T-helper 2 cell treated with Interferon-gamma antibody and Interleukin-4, amounts not matched to agents 5 μg/mL and 100 μg/mL, for 36 hours (primary cell): Measurements from ENCODE around the gene SYCP2.
"Not testable (repeated sequence)": the region's sequence is repeated elsewhere in the genome, so short reads cannot be mapped to it uniquely, and the experiment has no call there.

Experiments
- DNase-seq: peaks from one replicate; pipeline ENCODE4 v3.0.0; 2021; ENCODE audit warnings: low spot score
- H3K27ac Mint-ChIP-seq: one replicate; pipeline ENCODE4 v1.8.0; 2021; ENCODE audit warnings: mild to moderate bottlenecking, mixed read lengths
- H3K27me3 Mint-ChIP-seq: one replicate; pipeline ENCODE4 v1.8.0; 2021; ENCODE audit warnings: low read depth, mixed read lengths
- H3K36me3 Mint-ChIP-seq: one replicate; pipeline ENCODE4 v1.8.0; 2021; ENCODE audit warnings: low read depth, mixed read lengths
- H3K4me1 Mint-ChIP-seq: one replicate; pipeline ENCODE4 v1.8.0; 2021; ENCODE audit warnings: low read depth, mixed read lengths
- H3K4me3 Mint-ChIP-seq: one replicate; pipeline ENCODE4 v1.8.0; 2022; ENCODE audit warnings: mild to moderate bottlenecking, moderate library complexity, mixed read lengths
- H3K9me3 Mint-ChIP-seq: one replicate; pipeline ENCODE4 v1.8.0; 2021; ENCODE audit warnings: mixed read lengths

SYCP2 gene

DNA sequence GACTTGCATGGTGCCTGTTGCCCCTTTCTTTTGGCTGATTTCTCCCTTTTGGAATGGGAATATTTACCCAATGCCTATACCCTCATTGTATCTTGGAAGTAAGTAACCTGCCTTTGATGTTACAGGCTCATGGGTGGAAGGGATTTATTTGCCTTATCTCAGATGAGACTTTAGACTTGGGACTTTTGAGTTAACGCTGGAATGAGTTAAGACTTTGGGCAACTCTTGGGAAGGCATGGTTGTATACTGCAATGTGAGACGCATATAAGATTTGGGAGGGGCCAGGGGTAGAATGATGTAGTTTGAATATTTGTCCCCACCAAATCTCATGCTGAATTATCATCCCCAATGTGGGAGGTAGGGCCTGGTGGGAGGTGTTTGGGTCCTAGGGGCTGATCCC is 75.5 kb downstream of the SYCP2 start:
- no peaks in the 10 kb centered on the region for H3K9me3 Mint-ChIP-seq
- no peaks in the 10 kb centered on the region for H3K4me1 Mint-ChIP-seq
- peaks cover 1% of the 10 kb centered on the region for H3K36me3 Mint-ChIP-seq
- no peak overlapping the region for H3K27ac Mint-ChIP-seq
- no peak for DNase-seq
- H3K27me3 Mint-ChIP-seq = peaks cover 5% of the 10 kb centered on the region
- no peak overlapping the region for H3K4me3 Mint-ChIP-seq

DNA sequence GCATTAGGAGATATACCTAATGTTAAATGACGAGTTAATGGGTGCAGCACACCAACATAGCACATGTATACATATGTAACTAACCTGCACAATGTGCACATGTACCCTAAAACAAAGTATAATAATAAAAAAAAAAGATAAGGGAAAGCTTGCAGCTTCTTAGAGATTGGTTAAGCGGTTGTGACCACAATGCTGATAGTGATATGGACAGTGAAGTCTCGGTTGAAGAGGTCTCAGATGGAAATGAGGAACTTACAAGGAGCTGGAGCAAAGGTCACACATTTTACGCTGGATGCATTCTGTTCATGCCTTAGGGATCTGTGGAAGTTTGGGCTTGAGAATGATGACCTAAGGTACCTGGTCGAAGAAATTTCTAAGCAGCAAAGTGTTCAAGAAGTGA is 76.5 kb downstream of the SYCP2 start:
- H3K4me1 Mint-ChIP-seq, H3K9me3 Mint-ChIP-seq, H3K27ac Mint-ChIP-seq, H3K27me3 Mint-ChIP-seq, H3K4me3 Mint-ChIP-seq, DNase-seq, H3K36me3 Mint-ChIP-seq: not testable (repeated sequence)

DNA sequence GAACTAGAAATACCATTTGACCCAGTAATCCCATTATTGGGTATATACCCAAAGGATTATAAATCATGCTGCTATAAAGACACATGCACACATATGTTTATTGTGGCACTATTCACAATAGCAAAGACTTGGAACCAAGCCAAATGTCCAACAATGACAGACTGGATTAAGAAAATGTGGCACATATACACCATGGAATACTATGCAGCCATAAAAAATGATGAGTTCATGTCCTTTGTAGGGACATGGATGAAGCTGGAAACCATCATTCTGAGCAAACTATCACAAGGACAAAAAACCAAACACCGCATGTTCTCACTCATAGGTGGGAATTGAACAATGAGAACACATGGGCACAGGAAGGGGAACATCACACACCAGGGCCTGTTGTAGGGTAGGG is 76.9 kb downstream of the SYCP2 start:
- H3K4me1 Mint-ChIP-seq, DNase-seq, H3K9me3 Mint-ChIP-seq, H3K27ac Mint-ChIP-seq, H3K4me3 Mint-ChIP-seq, H3K36me3 Mint-ChIP-seq, H3K27me3 Mint-ChIP-seq: not testable (repeated sequence)

GRCh38 chr20:59850018-59850641 is 83.3 kb downstream of the SYCP2 start:
- no peaks in the 10 kb centered on the region for H3K4me1 Mint-ChIP-seq
- H3K36me3 Mint-ChIP-seq = no peaks in the 10 kb centered on the region
- peaks cover 4% of the 10 kb centered on the region for H3K27me3 Mint-ChIP-seq
- no peak overlapping the region for H3K4me3 Mint-ChIP-seq
- no peak overlapping the region for H3K27ac Mint-ChIP-seq
- no peaks in the 10 kb centered on the region for H3K9me3 Mint-ChIP-seq
- DNase-seq = no peak

- Mint-ChIP-seq H3K9me3 (no peaks in the 10 kb centered on the region), H3K4me1 (no peaks in the 10 kb centered on the region), H3K36me3 (no peaks in the 10 kb centered on the region), H3K27ac (no peak overlapping the region), H3K27me3 (peaks cover 4% of the 10 kb centered on the region), H3K4me3 (no peak overlapping the region)
- DNase-seq = no peak
Observed at GRCh38 chr20:59848182-59848581, 85.3 kb downstream of the SYCP2 start.

- no peak overlapping the region for H3K4me3 Mint-ChIP-seq
- no peaks in the 10 kb centered on the region for H3K36me3 Mint-ChIP-seq
- H3K27me3 Mint-ChIP-seq = peaks cover 8% of the 10 kb centered on the region
- DNase-seq = no peak
- no peaks in the 10 kb centered on the region for H3K4me1 Mint-ChIP-seq
- no peaks in the 10 kb centered on the region for H3K9me3 Mint-ChIP-seq
- no peak overlapping the region for H3K27ac Mint-ChIP-seq
Observed at GRCh38 chr20:59845472-59845871, 88.0 kb downstream of the SYCP2 start.

DNA sequence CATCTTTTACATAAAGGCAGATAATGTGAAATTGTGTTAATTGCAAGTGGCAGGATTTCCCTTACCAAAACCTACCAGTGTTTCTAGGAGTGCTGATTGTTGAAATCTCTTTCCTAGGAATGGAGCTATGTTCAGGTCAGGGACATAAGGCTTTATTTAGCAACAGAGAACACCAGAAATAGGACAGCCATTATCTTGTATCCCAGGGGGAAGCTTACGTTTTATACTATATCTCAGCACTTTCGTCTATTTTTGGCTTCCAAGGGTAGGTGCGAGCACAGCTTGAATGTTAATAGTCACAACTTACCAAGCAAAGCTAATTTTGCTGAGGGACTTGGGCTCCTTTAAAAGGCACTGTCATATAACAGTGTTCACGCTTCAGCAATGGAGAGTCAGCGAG is 94.0 kb downstream of the SYCP2 start:
- no peak for DNase-seq
- Mint-ChIP-seq H3K27me3 (peaks cover 24% of the 10 kb centered on the region), H3K4me3 (no peak overlapping the region)

GRCh38 chr20:59837623-59838394 is 95.6 kb downstream of the SYCP2 start:
- Mint-ChIP-seq H3K36me3 (no peaks in the 10 kb centered on the region), H3K27ac (no peak overlapping the region), H3K9me3 (no peaks in the 10 kb centered on the region), H3K4me1 (no peaks in the 10 kb centered on the region), H3K27me3 (peaks cover 20% of the 10 kb centered on the region), H3K4me3 (no peak overlapping the region)
- no peak for DNase-seq

More for the DNA sequence above, 94.0 kb downstream of the SYCP2 start:
- Mint-ChIP-seq H3K27ac (no peak overlapping the region), H3K4me1 (no peaks in the 10 kb centered on the region), H3K9me3 (no peaks in the 10 kb centered on the region), H3K36me3 (no peaks in the 10 kb centered on the region)

DNA sequence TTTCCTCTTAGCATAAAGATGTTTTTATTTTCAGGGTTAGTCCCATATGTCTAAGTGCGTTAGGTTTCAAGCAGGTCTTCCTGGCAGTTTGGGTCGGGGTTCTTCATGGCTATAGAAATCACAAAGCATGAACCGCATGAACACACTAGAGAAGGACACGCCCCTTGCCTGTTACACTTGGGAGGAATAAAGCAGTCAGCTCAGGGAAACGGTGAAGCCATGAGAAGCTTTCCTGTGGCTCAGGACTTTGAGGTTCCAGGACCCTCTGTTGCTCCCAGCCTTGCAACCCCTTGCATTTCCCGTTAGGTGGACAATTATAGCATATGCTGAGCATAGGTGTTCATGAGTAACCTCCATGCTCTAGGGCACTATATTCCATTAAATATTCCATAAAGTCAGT is 96.7 kb downstream of the SYCP2 start:
- Mint-ChIP-seq H3K4me1 (no peaks in the 10 kb centered on the region), H3K27me3 (peaks cover 19% of the 10 kb centered on the region), H3K4me3 (no peak overlapping the region), H3K9me3 (no peaks in the 10 kb centered on the region), H3K27ac (no peak overlapping the region), H3K36me3 (no peaks in the 10 kb centered on the region)
- DNase-seq = no peak

- H3K27ac Mint-ChIP-seq = no peak overlapping the region
- H3K9me3 Mint-ChIP-seq = no peaks in the 10 kb centered on the region
- no peak overlapping the region for H3K4me3 Mint-ChIP-seq
- H3K36me3 Mint-ChIP-seq = no peaks in the 10 kb centered on the region
- DNase-seq = no peak
- H3K27me3 Mint-ChIP-seq = peaks cover 19% of the 10 kb centered on the region
- no peaks in the 10 kb centered on the region for H3K4me1 Mint-ChIP-seq
Observed at GRCh38 chr20:59835448-59836395, 97.7 kb downstream of the SYCP2 start.

GRCh38 chr20:59835057-59835447 is 98.4 kb downstream of the SYCP2 start:
- H3K27me3 Mint-ChIP-seq = peaks cover 18% of the 10 kb centered on the region
- H3K4me1 Mint-ChIP-seq = no peaks in the 10 kb centered on the region
- H3K4me3 Mint-ChIP-seq = no peak overlapping the region
- no peaks in the 10 kb centered on the region for H3K36me3 Mint-ChIP-seq
- DNase-seq = no peak
- H3K9me3 Mint-ChIP-seq = no peaks in the 10 kb centered on the region
- H3K27ac Mint-ChIP-seq = no peak overlapping the region

GRCh38 chr20:59832406-59833363 is 100.8 kb downstream of the SYCP2 start:
- Mint-ChIP-seq H3K4me1 (no peaks in the 10 kb centered on the region), H3K4me3 (no peak overlapping the region), H3K27me3 (peaks cover 15% of the 10 kb centered on the region), H3K9me3 (no peaks in the 10 kb centered on the region), H3K36me3 (no peaks in the 10 kb centered on the region), H3K27ac (no peak overlapping the region)
- DNase-seq = no peak

GRCh38 chr20:59831916-59832270 is 101.5 kb downstream of the SYCP2 start:
- H3K4me1 Mint-ChIP-seq = no peaks in the 10 kb centered on the region
- H3K9me3 Mint-ChIP-seq = no peaks in the 10 kb centered on the region
- no peak overlapping the region for H3K4me3 Mint-ChIP-seq
- H3K36me3 Mint-ChIP-seq = no peaks in the 10 kb centered on the region
- H3K27me3 Mint-ChIP-seq = peaks cover 13% of the 10 kb centered on the region
- no peak for DNase-seq
- no peak overlapping the region for H3K27ac Mint-ChIP-seq
